K562 (cell line): ENCODE measurements around the gene CLTB. TPM values are rescaled to one million over a fixed set of nuclear protein-coding genes. Genes with fewer than 3 reads are reported as not detected.

Source experiments
- ARHGAP35 ChIP-seq: fragments of 450-650 bp; IDR thresholded peaks from 2 replicates; pipeline ENCODE4 v1.6.1; 2018; ENCODE audit not compliant: partially characterized antibody
- BCLAF1 ChIP-seq, 2 experiments: fragments of 450-650 bp in 1 of 2; IDR thresholded peaks; 2 replicates each; pipeline ENCODE4 v1.6.1; 2011 to 2017; ENCODE audit warnings: low read depth in 2 of 2, antibody characterized with exemption in 1 of 2, borderline replicate concordance in 1 of 2, low read length in 1 of 2, mild to moderate bottlenecking in 1 of 2, mixed read lengths in 1 of 2; ENCODE audit not compliant: control insufficient read depth in 1 of 2
- BCOR ChIP-seq: fragments of 450-650 bp; IDR thresholded peaks from 2 replicates; pipeline ENCODE4 v1.6.1; 2016
- DMBX1 ChIP-seq: fragments of 250-450 bp; sonication (Bioruptor Pico); IDR thresholded peaks from 2 replicates; pipeline ENCODE4 v1.8.0; 2022; ENCODE audit warnings: inconsistent platforms, mild to moderate bottlenecking, moderate library complexity, borderline replicate concordance
- E2F8 ChIP-seq: fragments of 450-650 bp; IDR thresholded peaks from 2 replicates; pipeline ENCODE4 v1.7.1; 2018; ENCODE audit warnings: mild to moderate bottlenecking, low read depth; ENCODE audit not compliant: partially characterized antibody
- ELF1 ChIP-seq: fragments of 200-800 bp; sonication (Bioruptor generic); IDR thresholded peaks from 2 replicates; pipeline ENCODE4 v1.6.1; 2016; ENCODE audit warnings: missing genetic modification characterization, missing compliant biosample characterization
- FOXA1 ChIP-seq: fragments of 450-650 bp; IDR thresholded peaks from 2 replicates; pipeline ENCODE4 v1.6.1; 2016; ENCODE audit warnings: mild to moderate bottlenecking, borderline replicate concordance
- MCM5 ChIP-seq: fragments of 450-650 bp; IDR thresholded peaks from 2 replicates; pipeline ENCODE4 v1.6.1; 2016; ENCODE audit warnings: low read depth
- POLR2H ChIP-seq: IDR thresholded peaks from 2 replicates; pipeline ENCODE4 v1.6.1; 2016; ENCODE audit warnings: missing genetic modification characterization, low read depth, mild to moderate bottlenecking, control low read depth, missing compliant biosample characterization, moderate library complexity
- RBM39 ChIP-seq: fragments of 200-400 bp; formaldehyde crosslinking; optimal IDR thresholded peaks from 2 replicates; pipeline ENCODE3; 2018; ENCODE audit warnings: low read depth, low read length
- TAL1 ChIP-seq: fragments of 450-650 bp; IDR thresholded peaks from 2 replicates; pipeline ENCODE4 v1.6.1; 2016; ENCODE audit warnings: mild to moderate bottlenecking
- TARDBP ChIP-seq: fragments of 450-650 bp; IDR thresholded peaks from 2 replicates; pipeline ENCODE4 v1.6.1; 2016
- ZBTB12 ChIP-seq: fragments of 250-450 bp; sonication (Bioruptor Pico); IDR thresholded peaks from 2 replicates; pipeline ENCODE4 v1.4.0; 2020
- ZC3H11A ChIP-seq: IDR thresholded peaks from 2 replicates; pipeline ENCODE4 v1.6.1; 2012; ENCODE audit warnings: low read depth, low read length, improper control_type of control experiment
- ZNF395 ChIP-seq: fragments of 200-800 bp; sonication (Bioruptor generic); IDR thresholded peaks from 2 replicates; pipeline ENCODE4 v1.6.1; 2017; ENCODE audit warnings: missing genetic modification characterization, missing compliant biosample characterization
- polyA plus RNA-seq, 8 experiments: library from polyadenylated mRNA; depleted of rRNA in 4 of 8; stranded (reverse) in 5 of 8; unstranded in 3 of 8; fragments of >200 nt; fragmentation: Nextera tagmentation in 2 of 8; fragmentation: Illumina TruSeq in 1 of 8; extraction: Ambion mirVana in 2 of 8; extraction: Trizol in 1 of 8; gene quantifications; 2 replicates each; pipeline versions ENCODE4 v1.2.1 to v1.2.3, GENCODE V29; 2011 to 2014; ENCODE audit warnings: inconsistent platforms in 1 of 8, missing spikeins in 1 of 8
- total RNA-seq, 7 experiments: library from RNA; depleted of rRNA in 6 of 7; stranded (reverse); fragments of >200 nt in 6 of 7; fragmentation: Illumina TruSeq in 2 of 7; extraction: Trizol in 2 of 7; gene quantifications; 2 replicates each; pipeline versions ENCODE4 v1.2.1 to v1.2.3, GENCODE V29; 2011 to 2021; ENCODE audit warnings: low replicate concordance in 1 of 7

Gene CLTB
- total and polyA plus RNA-seq, 9 of the 15 experiments (the other 6 are each of a cell fraction or from before 2014, with no cell fraction given): 1.8 to 117 (median 39.0) TPM

GRCh38 chr5:176388444-176389134 is 27.8 kb downstream of the CLTB start, which contains the start of the genes HIGD2A and NOP16 (continued):
- TF ChIP-seq ZBTB12 (CRISPR knock-in tag) (no peak), ZNF395 (CRISPR knock-in tag) (peak; percentile 71), BCLAF1 (IDR thresholded peaks at IDR 0.05; ENCODE audit: borderline replicate concordance in 1 of 2, control insufficient read depth in 1 of 2, low read depth in 2 of 2, low read length in 1 of 2) (peak in 1 of 2 experiments; percentile 96; a peak in 2 of 4 replicates), MCM5 (no peak), ZC3H11A (peak; percentile 77; the same call in 1 of the 2 replicates), POLR2H (tag) (peak; percentile 93), RBM39 (peak; percentile 29), TAL1 (peak; percentile 36), E2F8 (peak; percentile 95), ELF1 (tag) (peak; percentile 93), BCOR (peak; percentile 70), ARHGAP35 (peak; percentile 92), DMBX1 (CRISPR knock-in tag) (0 out of 2 replicates have a peak, but pooled peaks have one; percentile 34), FOXA1 (no peak), TARDBP (peak; percentile 58; the same call in 1 of the 2 replicates)
